Stomach (tissue), 9 donors: ENCODE data around the gene U2AF1L4. TPM values are rescaled to one million over a fixed set of nuclear protein-coding genes. Genes with fewer than 3 reads are reported as not detected.

Experiments
- DNase-seq, 2 donors: peaks; one replicate each; pipeline versions ENCODE4 v3.0.0 to v3.0.0-alpha.2; 2013 to 2019
- H3K27ac ChIP-seq, 5 donors: fragments of 200-600 bp in 4 of 5; sonication (generic) in 4 of 5; one replicate each; pipeline ENCODE4 v1.5.1; 2013 to 2019; ENCODE audit warnings: mild to moderate bottlenecking in 1 of 5, moderate library complexity in 1 of 5
- H3K27me3 ChIP-seq, 3 donors: fragments of 200-600 bp; sonication (generic); one replicate each; pipeline ENCODE4 v1.5.1; 2017 to 2019; ENCODE audit warnings: mixed run types in 1 of 3
- H3K36me3 ChIP-seq, 4 donors: fragments of 200-600 bp; sonication (generic); 1 replicate in 3 of 4; 2 replicates in 1 of 4; pipeline ENCODE4 v1.5.1; 2016 to 2019
- H3K4me1 ChIP-seq, 4 donors: fragments of 200-600 bp; sonication (generic); one replicate each; pipeline ENCODE4 v1.5.1; 2016 to 2019
- H3K4me3 ChIP-seq, 4 donors: fragments of 200-600 bp; sonication (generic) in 3 of 4; one replicate each; pipeline ENCODE4 v1.5.1; 2016 to 2019; ENCODE audit warnings: mild to moderate bottlenecking in 1 of 4
- H3K9me3 ChIP-seq, 4 donors: fragments of 200-600 bp; sonication (generic); one replicate each; pipeline ENCODE4 v1.5.1; 2016 to 2019
- CTCF ChIP-seq, 7 experiments: fragments of 450-650 bp in 4 of 7; fragments of 200-600 bp in 3 of 7; sonication (generic) in 3 of 7; IDR thresholded peaks; one replicate each; pipeline ENCODE4 v1.5.1; 2016 to 2019; ENCODE audit warnings: antibody characterized with exemption in 7 of 7, control low read depth in 2 of 7, mild to moderate bottlenecking in 1 of 7
- EP300 ChIP-seq: sonication (generic); formaldehyde crosslinking; IDR thresholded peaks from one replicate; pipeline ENCODE4 v1.6.1; 2017; ENCODE audit warnings: antibody characterized with exemption
- POLR2A ChIP-seq, 4 donors: fragments of 450-650 bp; IDR thresholded peaks; one replicate each; pipeline ENCODE4 v1.6.1; 2016; ENCODE audit warnings: antibody characterized with exemption in 4 of 4, control low read depth in 2 of 4, mild to moderate bottlenecking in 1 of 4, moderate library complexity in 1 of 4
- POLR2AphosphoS5 ChIP-seq, 3 donors: sonication (generic); formaldehyde crosslinking; IDR thresholded peaks; one replicate each; pipeline ENCODE4 v1.6.1; 2016; ENCODE audit warnings: antibody characterized with exemption in 3 of 3
- WGBS, 5 donors: extraction: QIAGEN DNeasy Blood & Tissue Kit in 3 of 5; methylation state at CpG; one replicate each; pipeline versions ENCODE4 v1.1.5 to v1.1.7; 2013 to 2018; 5-methylcytosine and 5-hydroxymethylcytosine counted together
- intact Hi-C: fragments of 100-400 bp; cut with DNase I; formaldehyde crosslinking; loops from one replicate; pipeline ENCODE4 v1.15.1; 2023; ENCODE audit warnings: low total_unique reads
- polyA plus RNA-seq, 3 donors: library from polyadenylated mRNA; stranded (reverse); fragments of 200-250 nt; gene quantifications; one replicate each; pipeline ENCODE4 v1.2.3, GENCODE V29; 2013
- total RNA-seq, 5 donors: library from RNA; depleted of rRNA; stranded (reverse); fragments of >200 nt; gene quantifications; one replicate each; pipeline versions ENCODE4 v1.1.0 to v1.2.3, GENCODE V29; 2014 to 2016
- donor health status: healthy with polysubstance abuse.
- donor health status: Bipolar disorder and iron deficiency.
- donor health status: healthy.

The U2AF1L4 gene
- total and polyA plus RNA-seq, 8 donors: 11.4 to 98.0 (median 48.9) TPM

DNA sequence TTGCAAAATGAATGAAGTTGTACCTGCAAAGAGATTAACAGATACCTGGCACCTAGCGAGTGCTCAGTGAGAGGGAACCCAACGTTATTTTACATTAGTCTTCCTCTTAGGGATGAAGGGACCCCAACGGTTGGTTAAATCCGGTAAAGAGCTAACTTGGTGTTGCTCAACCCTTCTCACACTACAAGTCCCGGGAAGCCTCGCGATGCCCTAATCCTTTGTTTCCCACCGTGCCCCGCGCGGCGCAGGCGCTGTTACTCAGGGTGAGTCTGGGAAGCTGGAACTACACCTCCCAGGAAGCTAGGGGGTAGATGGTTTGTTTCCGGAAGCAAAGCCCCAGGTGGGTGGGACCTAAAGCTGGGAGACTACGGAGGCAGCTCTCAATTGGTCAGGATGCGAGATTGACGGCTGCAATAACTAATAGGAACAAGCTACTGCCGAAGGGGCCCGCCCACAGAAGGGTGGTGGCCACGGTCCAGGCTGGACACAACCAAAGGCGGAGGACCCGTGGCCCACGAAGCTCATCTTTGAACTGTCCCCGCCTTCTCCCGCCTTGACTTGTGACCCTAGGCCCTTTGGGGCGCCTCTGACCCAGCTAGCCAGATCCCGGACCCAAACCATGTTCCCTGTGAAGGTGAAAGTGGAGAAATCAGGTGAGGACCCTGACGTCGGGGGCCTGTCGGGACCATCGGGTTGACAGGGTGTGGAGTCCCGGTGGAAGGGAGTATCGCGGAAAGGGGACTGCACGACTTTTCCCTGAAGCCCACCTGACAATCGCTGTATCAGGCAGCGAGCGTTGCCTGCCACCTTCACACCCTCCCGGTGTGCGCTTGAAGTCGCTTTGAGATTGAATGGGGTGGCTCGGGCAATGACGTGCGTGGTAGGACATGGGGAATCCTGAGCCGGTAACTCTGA, 3.1 kb upstream of the U2AF1L4 start, which contains the start of gene LIN37:
Gene LIN37, plus strand, starts transcription at position 471 of the 915 bp plus-strand sequence. Its CDS starts 149 bp downstream, at position 620.
- no peaks in the 10 kb centered on the region for H3K27me3 ChIP-seq
- TF ChIP-seq CTCF (IDR thresholded peaks at IDR 0.05) (peak in 2 of 7 experiments; percentile 32 to 59), POLR2AphosphoS5 (IDR thresholded peaks at IDR 0.05) (peak; percentile 77 to 93 (median 93)), EP300 (no peak), POLR2A (IDR thresholded peaks at IDR 0.05) (peak in 1 of 4 donors; percentile 83)
- H3K4me3 ChIP-seq: peak within 1 kb of the TSS; percentile 81 to 97 (median 90)
- peaks cover 9 to 25% (median 21%) of the 10 kb centered on the region in 4 donors for H3K36me3 ChIP-seq
- 0 to 1% (median 0%) methylated on average over 44 to 45 of the region's 45 CpGs for WGBS, 5 donors
- intact Hi-C loops: no loop called here
- peaks cover 32 to 62% (median 46%) of the 10 kb centered on the region in 4 donors for H3K4me1 ChIP-seq
- H3K9me3 ChIP-seq: no peaks in the 10 kb centered on the region
- H3K27ac ChIP-seq: peak within 1 kb of the TSS; percentile 74 to 88 (median 86)
- DNase-seq: peak; percentile 99 to 100

- WGBS, 5 donors: 81 to 95% (median 88%) methylated on average over 4 to 5 of the region's 5 CpGs
- intact Hi-C loops: no loop called here
- Histone ChIP-seq H3K36me3 (peaks cover 0 to 16% (median 10%) of the 10 kb centered on the region in 4 donors), H3K27ac (peak overlapping the region in 4 of 5 donors; percentile 99 to 100 (median 100)), H3K27me3 (no peaks in the 10 kb centered on the region), H3K4me3 (peak overlapping the region in 2 of 4 donors; percentile 82 to 84), H3K9me3 (no peaks in the 10 kb centered on the region), H3K4me1 (peaks cover 32 to 77% (median 49%) of the 10 kb centered on the region in 4 donors)
- DNase-seq: no peak
- no peak for TF ChIP-seq POLR2A (IDR thresholded peaks at IDR 0.05)
- no peak for TF ChIP-seq POLR2AphosphoS5 (IDR thresholded peaks at IDR 0.05)
- no peak for TF ChIP-seq EP300
- no peak for TF ChIP-seq CTCF (IDR thresholded peaks at IDR 0.05)
These were observed 1.3 kb upstream of the U2AF1L4 start for GRCh38 chr19:35746531-35746930.

DNA sequence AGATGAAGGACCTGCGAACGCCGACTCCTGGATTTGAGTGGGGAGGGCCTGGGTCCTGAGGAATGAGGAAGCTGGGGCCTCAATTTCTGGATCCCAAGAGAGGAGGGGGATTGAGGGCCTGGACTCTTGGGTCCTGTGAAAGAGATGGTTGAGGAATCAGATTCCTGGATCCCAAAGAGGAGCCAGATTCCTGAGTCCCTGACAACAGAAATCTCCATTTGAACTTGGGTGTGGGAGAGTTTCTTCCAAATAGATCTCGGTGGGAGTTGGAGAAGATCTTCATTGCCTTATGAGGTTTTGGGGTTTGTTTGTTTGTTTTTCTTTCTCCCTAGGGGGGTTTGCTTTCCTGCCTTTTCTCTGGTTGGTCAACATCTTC, 857 bp upstream of the U2AF1L4 start:
- no peak for DNase-seq
- Histone ChIP-seq H3K27me3 (no peaks in the 10 kb centered on the region), H3K9me3 (no peaks in the 10 kb centered on the region), H3K27ac (peak overlapping the region; percentile 67 to 100 (median 100)), H3K4me3 (peak overlapping the region; percentile 82 to 96 (median 87)), H3K36me3 (peaks cover 0 to 11% (median 9%) of the 10 kb centered on the region in 4 donors), H3K4me1 (peaks cover 35 to 77% (median 54%) of the 10 kb centered on the region in 4 donors)
- no peak for TF ChIP-seq CTCF (IDR thresholded peaks at IDR 0.05)
- TF ChIP-seq POLR2A (IDR thresholded peaks at IDR 0.05): no peak
- TF ChIP-seq EP300: no peak
- no peak for TF ChIP-seq POLR2AphosphoS5 (IDR thresholded peaks at IDR 0.05)
- 3 to 17% (median 10%) methylated on average over 4 of the region's 4 CpGs for WGBS, 5 donors
- intact Hi-C loops: no loop called here

GRCh38 chr19:35744430-35745327, 539 bp downstream of the U2AF1L4 start:
- Histone ChIP-seq H3K27ac (peak overlapping the region; percentile 95 to 100 (median 100)), H3K4me3 (peak overlapping the region; percentile 82 to 96 (median 87)), H3K36me3 (peaks cover 0 to 11% (median 8%) of the 10 kb centered on the region in 4 donors), H3K27me3 (no peaks in the 10 kb centered on the region), H3K4me1 (peaks cover 43 to 75% (median 60%) of the 10 kb centered on the region in 4 donors), H3K9me3 (no peaks in the 10 kb centered on the region)
- 4 to 7% (median 7%) methylated on average over 38 to 41 of the region's 41 CpGs for WGBS, 5 donors
- intact Hi-C loops: no loop called here
- no peak for TF ChIP-seq EP300
- TF ChIP-seq POLR2AphosphoS5 (IDR thresholded peaks at IDR 0.05): peak in 1 of 3 donors; percentile 54
- TF ChIP-seq POLR2A (IDR thresholded peaks at IDR 0.05): peak in 1 of 4 donors; percentile 70
- peak in 5 of 7 experiments; percentile 18 to 46 (median 23) for TF ChIP-seq CTCF (IDR thresholded peaks at IDR 0.05)
- DNase-seq: peak; percentile 96 to 98
